ENCODE data around the gene GALNT5. TPM values are rescaled to one million over a fixed set of nuclear protein-coding genes. Genes with fewer than 3 reads are reported as not detected.
A peak's percentile ranks its signal among the peaks of the same experiment; 100 is the strongest.

GALNT5 gene
- total RNA-seq, 5 donors from 2014 or later (not counting 1 experiment from before 2014, with no cell fraction given) = 0.09 to 0.23 (median 0.10) TPM; not detected in 2

GRCh38 chr2:157333304-157334047 lies 76.0 kb downstream of the GALNT5 start:
- no CpG with 5 or more reads among the region's 2 CpGs for WGBS (ENCODE audit: insufficient coverage)

GRCh38 chr2:157334335-157334734 lies 76.8 kb downstream of the GALNT5 start:
- Histone ChIP-seq H3K27me3 (replicated peaks in 1 of 2; ENCODE audit: control insufficient read depth in 2 of 2, extremely low read depth in 1 of 2, insufficient read depth in 2 of 2, low read length in 1 of 2) (no peaks in the 10 kb centered on the region), H3K4me1 (ENCODE audit: control insufficient read depth in 1 of 2, extremely low read depth in 1 of 2, insufficient read depth in 2 of 2, low read length in 2 of 2) (peaks cover 25 to 31% of the 10 kb centered on the region in 2 experiments), H3K36me3 (ENCODE audit: control insufficient read depth in 2 of 2, extremely low read depth in 1 of 2, insufficient read depth in 1 of 2, low read length in 1 of 2) (no peaks in the 10 kb centered on the region), H3K4me3 (ENCODE audit: control insufficient read depth in 1 of 2, extremely low read depth in 1 of 2, low read length in 1 of 2) (no peak overlapping the region), H3K9me3 (no peaks in the 10 kb centered on the region), H3K27ac (ENCODE audit: low read length) (no peak overlapping the region)
- Mint-ChIP-seq H3K27me3 (no peaks in the 10 kb centered on the region), H3K36me3 (peaks cover 4% of the 10 kb centered on the region), H3K9me3 (peaks cover 0 to 4% (median 0%) of the 10 kb centered on the region in 3 donors), H3K4me3 (peak overlapping the region in 1 of 3 donors; percentile 40), H3K4me1 (peaks cover 89 to 93% (median 92%) of the 10 kb centered on the region in 3 donors), H3K27ac (peak overlapping the region; percentile 85 to 92)
- CTCF ChIA-PET = interaction anchor here (0.6 to 3.9 kb wide), 11 partner anchors 8 to 291 kb away, joined by 3 to 25 read pairs (median 4); partner anchors contain the start of gene CYTIP (in 1 of the 2)
- no peak for ATAC-seq (replicated peaks in 1 of 4)
- no CpG with 5 or more reads among the region's 4 CpGs for WGBS (ENCODE audit: insufficient coverage)
- POLR2A ChIA-PET = interaction anchor here in 1 of 2 donors (0.6 kb wide), 2 partner anchors 13 to 1006 kb away, joined by 3 read pairs; no protein-coding TSS in a partner anchor
- no peak for DNase-seq

More at GRCh38 chr2:157333304-157334047, 76.0 kb downstream of the GALNT5 start:
- no peaks in the 10 kb centered on the region for H3K36me3 ChIP-seq (ENCODE audit: control insufficient read depth in 2 of 2, extremely low read depth in 1 of 2, insufficient read depth in 1 of 2, low read length in 1 of 2)
- no peak overlapping the region for H3K4me3 ChIP-seq (ENCODE audit: control insufficient read depth in 1 of 2, extremely low read depth in 1 of 2, low read length in 1 of 2)
- no peak for ATAC-seq (replicated peaks in 1 of 4)
- no peaks in the 10 kb centered on the region for H3K9me3 Mint-ChIP-seq
- no peak for DNase-seq
- POLR2A ChIA-PET = interaction anchor here (0.5 to 0.9 kb wide), 4 partner anchors 14 to 1030 kb away, joined by 3 read pairs; no protein-coding TSS in a partner anchor
- CTCF ChIA-PET = interaction anchor here (0.6 to 1.8 kb wide), 7 partner anchors 22 to 933 kb away, joined by 3 to 6 read pairs (median 3); no protein-coding TSS in a partner anchor
- H3K4me1 ChIP-seq (ENCODE audit: control insufficient read depth in 1 of 2, extremely low read depth in 1 of 2, insufficient read depth in 2 of 2, low read length in 2 of 2) = peaks cover 31 to 33% of the 10 kb centered on the region in 2 experiments
- peaks cover 89 to 91% (median 91%) of the 10 kb centered on the region in 3 donors for H3K4me1 Mint-ChIP-seq
- no peak overlapping the region for H3K4me3 Mint-ChIP-seq
- peak overlapping the region; percentile 70 for H3K27ac ChIP-seq (ENCODE audit: low read length)
- H3K27me3 Mint-ChIP-seq = no peaks in the 10 kb centered on the region
- no peaks in the 10 kb centered on the region for H3K36me3 Mint-ChIP-seq
- peak overlapping the region; percentile 85 to 92 for H3K27ac Mint-ChIP-seq
- H3K9me3 ChIP-seq = no peaks in the 10 kb centered on the region
- H3K27me3 ChIP-seq (replicated peaks in 1 of 2; ENCODE audit: control insufficient read depth in 2 of 2, extremely low read depth in 1 of 2, insufficient read depth in 2 of 2, low read length in 1 of 2) = no peaks in the 10 kb centered on the region

GRCh38 chr2:157334797-157335196 lies 77.3 kb downstream of the GALNT5 start:
- Histone ChIP-seq H3K4me3 (ENCODE audit: control insufficient read depth in 1 of 2, extremely low read depth in 1 of 2, low read length in 1 of 2) (no peak overlapping the region), H3K27me3 (replicated peaks in 1 of 2; ENCODE audit: control insufficient read depth in 2 of 2, extremely low read depth in 1 of 2, insufficient read depth in 2 of 2, low read length in 1 of 2) (no peaks in the 10 kb centered on the region), H3K4me1 (ENCODE audit: control insufficient read depth in 1 of 2, extremely low read depth in 1 of 2, insufficient read depth in 2 of 2, low read length in 2 of 2) (peaks cover 23 to 26% of the 10 kb centered on the region in 2 experiments), H3K36me3 (ENCODE audit: control insufficient read depth in 2 of 2, extremely low read depth in 1 of 2, insufficient read depth in 1 of 2, low read length in 1 of 2) (no peaks in the 10 kb centered on the region), H3K9me3 (no peaks in the 10 kb centered on the region), H3K27ac (ENCODE audit: low read length) (no peak overlapping the region)
- peak overlapping the region in 1 of 3 donors; percentile 40 for H3K4me3 Mint-ChIP-seq
- H3K27ac Mint-ChIP-seq = peak overlapping the region; percentile 85 to 92
- peaks cover 4% of the 10 kb centered on the region for H3K36me3 Mint-ChIP-seq
- WGBS (ENCODE audit: insufficient coverage) = 75% methylated on average over 1 of the region's 3 CpGs
- H3K4me1 Mint-ChIP-seq = peaks cover 90 to 91% (median 91%) of the 10 kb centered on the region in 3 donors
- POLR2A ChIA-PET = interaction anchor here in 1 of 2 donors (0.6 to 0.9 kb wide), 2 partner anchors 46 to 1006 kb away, joined by 3 read pairs; no protein-coding TSS in a partner anchor
- ATAC-seq (replicated peaks in 1 of 4) (no peak), DNase-seq (no peak)
- peaks cover 0 to 4% (median 0%) of the 10 kb centered on the region in 3 donors for H3K9me3 Mint-ChIP-seq
- H3K27me3 Mint-ChIP-seq = no peaks in the 10 kb centered on the region
- CTCF ChIA-PET = interaction anchor here (0.6 to 3.9 kb wide), 19 partner anchors 8 to 558 kb away, joined by 3 to 47 read pairs (median 4); partner anchors contain the start of genes CYTIP (in 1 of the 2) and ERMN (in 1 of the 2)

- H3K27me3 Mint-ChIP-seq = no peaks in the 10 kb centered on the region
- CTCF ChIA-PET = interaction anchor here (0.6 to 3.9 kb wide), 38 partner anchors 9 to 556 kb away, joined by 3 to 47 read pairs (median 4); partner anchors contain the start of gene ERMN (in 2 of the 2)
- DNase-seq (peak in 24 of 35 experiments; percentile 1 to 75 (median 32)), ATAC-seq (replicated peaks in 1 of 4) (no peak)
- peaks cover 16 to 17% of the 10 kb centered on the region in 2 experiments for H3K4me1 ChIP-seq (ENCODE audit: control insufficient read depth in 1 of 2, extremely low read depth in 1 of 2, insufficient read depth in 2 of 2, low read length in 2 of 2)
- H3K36me3 Mint-ChIP-seq = peaks cover 17% of the 10 kb centered on the region
- peaks cover 0 to 5% (median under 1%) of the 10 kb centered on the region in 3 donors for H3K9me3 Mint-ChIP-seq
- H3K4me1 Mint-ChIP-seq = peaks cover 78 to 89% (median 79%) of the 10 kb centered on the region in 3 donors
- WGBS (ENCODE audit: insufficient coverage) = no CpG with 5 or more reads among the region's 8 CpGs
- H3K27ac ChIP-seq (ENCODE audit: low read length) = no peak overlapping the region
- no peaks in the 10 kb centered on the region for H3K27me3 ChIP-seq (replicated peaks in 1 of 2; ENCODE audit: control insufficient read depth in 2 of 2, extremely low read depth in 1 of 2, insufficient read depth in 2 of 2, low read length in 1 of 2)
- H3K4me3 Mint-ChIP-seq = peak overlapping the region; percentile 50 to 67 (median 60)
- POLR2A ChIA-PET = interaction anchor here (0.5 to 0.6 kb wide), 2 partner anchors 82 to 149 kb away, joined by 3 to 4 read pairs; no protein-coding TSS in a partner anchor
- H3K36me3 ChIP-seq (ENCODE audit: control insufficient read depth in 2 of 2, extremely low read depth in 1 of 2, insufficient read depth in 1 of 2, low read length in 1 of 2) = no peaks in the 10 kb centered on the region
- peak overlapping the region; percentile 78 to 88 for H3K27ac Mint-ChIP-seq
- H3K4me3 ChIP-seq (ENCODE audit: control insufficient read depth in 1 of 2, extremely low read depth in 1 of 2, low read length in 1 of 2) = no peak overlapping the region
- no peaks in the 10 kb centered on the region for H3K9me3 ChIP-seq
Observed at GRCh38 chr2:157336137-157337010, 78.9 kb downstream of the GALNT5 start.

GRCh38 chr2:157337978-157338377 lies 80.5 kb downstream of the GALNT5 start:
- no peaks in the 10 kb centered on the region for H3K9me3 ChIP-seq
- Mint-ChIP-seq H3K4me3 (no peak overlapping the region), H3K27ac (no peak overlapping the region), H3K36me3 (peaks cover 33% of the 10 kb centered on the region), H3K27me3 (no peaks in the 10 kb centered on the region), H3K4me1 (peaks cover 64 to 85% (median 65%) of the 10 kb centered on the region in 3 donors), H3K9me3 (peaks cover 10 to 21% (median 12%) of the 10 kb centered on the region in 3 donors)
- DNase-seq = peak in 3 of 35 experiments; percentile 4 to 28 (median 6)
- H3K4me3 ChIP-seq (ENCODE audit: control insufficient read depth in 1 of 2, extremely low read depth in 1 of 2, low read length in 1 of 2) = no peak overlapping the region
- H3K27me3 ChIP-seq (replicated peaks in 1 of 2; ENCODE audit: control insufficient read depth in 2 of 2, extremely low read depth in 1 of 2, insufficient read depth in 2 of 2, low read length in 1 of 2) = no peaks in the 10 kb centered on the region
- ATAC-seq (replicated peaks in 1 of 4) = peak; percentile 45 to 76 (median 54)
- ChIA-PET CTCF (interaction anchor here (0.8 to 3.9 kb wide), 8 partner anchors 8 to 154 kb away, joined by 3 to 47 read pairs (median 14); partner anchors contain the start of gene ERMN (in 2 of the 2)), POLR2A (interaction anchor here (0.6 to 1.0 kb wide), 2 partner anchors 12 to 74 kb away, joined by 3 read pairs; partner anchors contain the start of gene ERMN (in 1 of the 2))
- no peaks in the 10 kb centered on the region for H3K36me3 ChIP-seq (ENCODE audit: control insufficient read depth in 2 of 2, extremely low read depth in 1 of 2, insufficient read depth in 1 of 2, low read length in 1 of 2)
- 47% methylated on average over 3 of the region's 3 CpGs for WGBS (ENCODE audit: insufficient coverage)
- H3K4me1 ChIP-seq (ENCODE audit: control insufficient read depth in 1 of 2, extremely low read depth in 1 of 2, insufficient read depth in 2 of 2, low read length in 2 of 2) = peaks cover under 1 to 6% of the 10 kb centered on the region in 2 experiments
- no peak overlapping the region for H3K27ac ChIP-seq (ENCODE audit: low read length)

Measured in T-cell (primary cell).